Thoracic aorta (tissue), 2 donors: ENCODE measurements around the gene MEX3D. TPM values are rescaled to one million over a fixed set of nuclear protein-coding genes. Genes with fewer than 3 reads are reported as not detected.

Experiments used
- ATAC-seq: fragments of 150-250 bp; one replicate; pipeline ENCODE4 v1.8.0; 2017; ENCODE audit warnings: low read depth; ENCODE audit not compliant: insufficient number of reproducible peaks, low FRiP score
- DNase-seq: peaks from one replicate; pipeline ENCODE4 v3.0.0-alpha.2; 2020; ENCODE audit warnings: low spot score
- H3K27ac ChIP-seq, 2 donors: fragments of 200-600 bp; sonication (generic); 1 replicate in 1 of 2; 2 replicates in 1 of 2; pipeline ENCODE4 v1.5.1; 2016; ENCODE audit warnings: mild to moderate bottlenecking in 2 of 2, moderate library complexity in 2 of 2
- H3K27me3 ChIP-seq: fragments of 200-600 bp; sonication (generic); replicated peaks from 2 replicates; pipeline ENCODE4 v1.6.0; 2016; ENCODE audit warnings: mild to moderate bottlenecking; ENCODE audit not compliant: insufficient read depth
- H3K36me3 ChIP-seq: fragments of 200-600 bp; sonication (generic); one replicate; pipeline ENCODE4 v1.5.1; 2016
- H3K4me1 ChIP-seq, 2 donors: fragments of 200-600 bp; sonication (generic); 1 replicate in 1 of 2; 2 replicates in 1 of 2; pipeline versions ENCODE4 v1.5.1 to v1.6.0; 2016; ENCODE audit warnings: low read depth in 2 of 2, mild to moderate bottlenecking in 1 of 2; ENCODE audit not compliant: control insufficient read depth in 1 of 2
- H3K4me3 ChIP-seq: fragments of 200-600 bp; sonication (generic); 2 replicates; pipeline ENCODE4 v1.5.1; 2016; ENCODE audit warnings: mild to moderate bottlenecking
- H3K9me3 ChIP-seq: fragments of 200-600 bp; sonication (generic); 2 replicates; pipeline ENCODE4 v1.5.1; 2016
- total RNA-seq, 2 donors: library from RNA; depleted of rRNA; stranded (reverse); fragments of >200 nt; gene quantifications; one replicate each; pipeline versions ENCODE4 v1.1.0 to v1.2.3, GENCODE V29; 2016
- TF ChIP-seq, protein P1 (sequence below): fragments of 200-600 bp; sonication (generic); IDR thresholded peaks from one replicate; pipeline ENCODE4 v1.5.1; 2019; ENCODE audit warnings: antibody characterized with exemption

MEX3D gene
- total RNA-seq, 2 donors from 2014 or later = 23.4 to 26.4 TPM

- ATAC-seq = no peak
- H3K27me3 ChIP-seq = no peaks in the 10 kb centered on the region
These were observed 51.8 kb downstream of the MEX3D start for GRCh38 chr19:1516395-1516753.

GRCh38 chr19:1514986-1515721 is 53.0 kb downstream of the MEX3D start:
- Histone ChIP-seq H3K27me3 (no peaks in the 10 kb centered on the region), H3K9me3 (no peaks in the 10 kb centered on the region), H3K36me3 (no peaks in the 10 kb centered on the region), H3K4me3 (no peak overlapping the region), H3K27ac (no peak overlapping the region), H3K4me1 (peaks cover 0 to 19% of the 10 kb centered on the region in 2 donors)
- DNase-seq (no peak), ATAC-seq (no peak)
- TF ChIP-seq, protein P1, sequence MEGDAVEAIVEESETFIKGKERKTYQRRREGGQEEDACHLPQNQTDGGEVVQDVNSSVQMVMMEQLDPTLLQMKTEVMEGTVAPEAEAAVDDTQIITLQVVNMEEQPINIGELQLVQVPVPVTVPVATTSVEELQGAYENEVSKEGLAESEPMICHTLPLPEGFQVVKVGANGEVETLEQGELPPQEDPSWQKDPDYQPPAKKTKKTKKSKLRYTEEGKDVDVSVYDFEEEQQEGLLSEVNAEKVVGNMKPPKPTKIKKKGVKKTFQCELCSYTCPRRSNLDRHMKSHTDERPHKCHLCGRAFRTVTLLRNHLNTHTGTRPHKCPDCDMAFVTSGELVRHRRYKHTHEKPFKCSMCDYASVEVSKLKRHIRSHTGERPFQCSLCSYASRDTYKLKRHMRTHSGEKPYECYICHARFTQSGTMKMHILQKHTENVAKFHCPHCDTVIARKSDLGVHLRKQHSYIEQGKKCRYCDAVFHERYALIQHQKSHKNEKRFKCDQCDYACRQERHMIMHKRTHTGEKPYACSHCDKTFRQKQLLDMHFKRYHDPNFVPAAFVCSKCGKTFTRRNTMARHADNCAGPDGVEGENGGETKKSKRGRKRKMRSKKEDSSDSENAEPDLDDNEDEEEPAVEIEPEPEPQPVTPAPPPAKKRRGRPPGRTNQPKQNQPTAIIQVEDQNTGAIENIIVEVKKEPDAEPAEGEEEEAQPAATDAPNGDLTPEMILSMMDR = no peak

More at GRCh38 chr19:1516395-1516753, 51.8 kb downstream of the MEX3D start:
- no peaks in the 10 kb centered on the region for H3K36me3 ChIP-seq
- H3K4me3 ChIP-seq = no peak overlapping the region
- H3K27ac ChIP-seq = no peak overlapping the region
- H3K4me1 ChIP-seq = peaks cover 0 to 19% of the 10 kb centered on the region in 2 donors
- no peak for DNase-seq
- TF ChIP-seq, protein P1 = no peak
- no peaks in the 10 kb centered on the region for H3K9me3 ChIP-seq

GRCh38 chr19:1514295-1514661 is 53.8 kb downstream of the MEX3D start:
- ATAC-seq = no peak
- H3K27ac ChIP-seq = no peak overlapping the region
- H3K36me3 ChIP-seq = no peaks in the 10 kb centered on the region
- no peaks in the 10 kb centered on the region for H3K27me3 ChIP-seq
- TF ChIP-seq, protein P1 = no peak
- H3K9me3 ChIP-seq = no peaks in the 10 kb centered on the region
- DNase-seq = no peak
- H3K4me1 ChIP-seq = peaks cover 0 to 19% of the 10 kb centered on the region in 2 donors
- H3K4me3 ChIP-seq = no peak overlapping the region

- ATAC-seq (no peak), DNase-seq (no peak)
- Histone ChIP-seq H3K4me1 (peaks cover 0 to 19% of the 10 kb centered on the region in 2 donors), H3K27me3 (no peaks in the 10 kb centered on the region), H3K36me3 (no peaks in the 10 kb centered on the region), H3K9me3 (no peaks in the 10 kb centered on the region), H3K4me3 (peak overlapping the region; percentile 78), H3K27ac (peak overlapping the region; percentile 75 to 80)
- TF ChIP-seq, protein P1 = peak; percentile 59
These were observed 54.4 kb downstream of the MEX3D start for GRCh38 chr19:1513499-1514294.
